ENCODE results near the gene POLE. TPM values are rescaled to one million over a fixed set of nuclear protein-coding genes. Genes with fewer than 3 reads are reported as not detected.

Gene POLE
- total and polyA plus RNA-seq, 2 donors (not counting 1 experiment from before 2014, with no cell fraction given), result 6.2 to 9.6 TPM

DNA sequence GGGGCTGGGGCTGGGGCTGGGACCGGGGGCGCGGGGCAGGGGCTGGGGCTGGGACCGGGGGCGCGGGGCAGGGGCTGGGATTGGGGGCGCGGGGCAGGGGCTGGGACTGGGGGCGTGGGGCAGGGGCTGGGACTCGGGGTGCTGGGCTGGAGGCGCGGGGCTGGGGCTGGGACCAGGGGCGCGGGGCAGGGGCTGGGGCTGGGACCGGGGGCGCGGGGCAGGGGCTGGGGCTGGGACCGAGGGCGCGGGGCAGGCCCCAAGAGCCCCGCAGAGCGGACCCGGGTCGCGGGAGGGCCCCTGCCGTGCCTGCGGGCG, 68.1 kb downstream of the POLE start:
- Histone ChIP-seq H3K4me3 (replicated peaks in 1 of 4; ENCODE audit: control extremely low read depth in 1 of 4, insufficient read depth in 1 of 4, low read depth in 3 of 4, low read length in 4 of 4) (no peak overlapping the region), H2AFZ (ENCODE audit: low read length) (no peak overlapping the region), H3K9ac (ENCODE audit: insufficient read depth, low read length) (no peak overlapping the region), H3K4me1 (ENCODE audit: control insufficient read depth, extremely low read depth, insufficient read depth, low read length) (peaks cover 14% of the 10 kb centered on the region), H3K36me3 (ENCODE audit: control insufficient read depth, insufficient read depth, low read length) (peaks cover 2% of the 10 kb centered on the region), H3K27me3 (ENCODE audit: control insufficient read depth, insufficient read depth, low read length) (peaks cover 36% of the 10 kb centered on the region), H3K79me2 (ENCODE audit: control insufficient read depth, insufficient read depth, low read length) (no peaks in the 10 kb centered on the region), H3K9me3 (ENCODE audit: control insufficient read depth, insufficient read depth, low read depth, low read length) (no peaks in the 10 kb centered on the region), H3K4me2 (ENCODE audit: extremely low read depth, insufficient read depth, low read length) (no peak overlapping the region), H3K27ac (ENCODE audit: insufficient read depth, low read length) (no peak overlapping the region), H4K20me1 (ENCODE audit: control insufficient read depth, extremely low read depth, insufficient read depth, low read length) (no peaks in the 10 kb centered on the region)
- no peak for DNase-seq (ENCODE audit: low read depth in 2 of 2)
- no peak for TF ChIP-seq EZH2 (IDR thresholded peaks at IDR 0.05; ENCODE audit: low read length, missing control alignments)
- TF ChIP-seq CTCF (conservative IDR thresholded peaks at IDR 0.05 in 1 of 2, IDR thresholded peaks at IDR 0.05 in 1 of 2; ENCODE audit: low read depth in 1 of 2, low read length in 2 of 2), result no peak

GRCh38 chr12:132618683-132619043, 68.5 kb downstream of the POLE start, which contains the start of gene P2RX2:
Gene P2RX2 (plus strand): TSS chr12:132618776. CDS start chr12:132618817, 41 bp downstream.
- no peak for DNase-seq (ENCODE audit: low read depth in 2 of 2)
- peaks cover 2% of the 10 kb centered on the region for H3K36me3 ChIP-seq (ENCODE audit: control insufficient read depth, insufficient read depth, low read length)
- H3K27ac ChIP-seq (ENCODE audit: insufficient read depth, low read length), result no peak within 1 kb of the TSS
- H3K4me2 ChIP-seq (ENCODE audit: extremely low read depth, insufficient read depth, low read length), result no peak within 1 kb of the TSS
- peaks cover 14% of the 10 kb centered on the region for H3K4me1 ChIP-seq (ENCODE audit: control insufficient read depth, extremely low read depth, insufficient read depth, low read length)
- no peaks in the 10 kb centered on the region for H3K79me2 ChIP-seq (ENCODE audit: control insufficient read depth, insufficient read depth, low read length)
- no peak within 1 kb of the TSS for H3K9ac ChIP-seq (ENCODE audit: insufficient read depth, low read length)
- H3K9me3 ChIP-seq (ENCODE audit: control insufficient read depth, insufficient read depth, low read depth, low read length), result no peaks in the 10 kb centered on the region
- H2AFZ ChIP-seq (ENCODE audit: low read length), result no peak within 1 kb of the TSS
- H4K20me1 ChIP-seq (ENCODE audit: control insufficient read depth, extremely low read depth, insufficient read depth, low read length), result no peaks in the 10 kb centered on the region
- TF ChIP-seq EZH2 (IDR thresholded peaks at IDR 0.05; ENCODE audit: low read length, missing control alignments), result no peak
- TF ChIP-seq CTCF (conservative IDR thresholded peaks at IDR 0.05 in 1 of 2, IDR thresholded peaks at IDR 0.05 in 1 of 2; ENCODE audit: low read depth in 1 of 2, low read length in 2 of 2), result no peak
- peak within 1 kb of the TSS in 1 of 4 experiments; percentile 6 for H3K4me3 ChIP-seq (replicated peaks in 1 of 4; ENCODE audit: control extremely low read depth in 1 of 4, insufficient read depth in 1 of 4, low read depth in 3 of 4, low read length in 4 of 4)
- peaks cover 36% of the 10 kb centered on the region for H3K27me3 ChIP-seq (ENCODE audit: control insufficient read depth, insufficient read depth, low read length)

DNA sequence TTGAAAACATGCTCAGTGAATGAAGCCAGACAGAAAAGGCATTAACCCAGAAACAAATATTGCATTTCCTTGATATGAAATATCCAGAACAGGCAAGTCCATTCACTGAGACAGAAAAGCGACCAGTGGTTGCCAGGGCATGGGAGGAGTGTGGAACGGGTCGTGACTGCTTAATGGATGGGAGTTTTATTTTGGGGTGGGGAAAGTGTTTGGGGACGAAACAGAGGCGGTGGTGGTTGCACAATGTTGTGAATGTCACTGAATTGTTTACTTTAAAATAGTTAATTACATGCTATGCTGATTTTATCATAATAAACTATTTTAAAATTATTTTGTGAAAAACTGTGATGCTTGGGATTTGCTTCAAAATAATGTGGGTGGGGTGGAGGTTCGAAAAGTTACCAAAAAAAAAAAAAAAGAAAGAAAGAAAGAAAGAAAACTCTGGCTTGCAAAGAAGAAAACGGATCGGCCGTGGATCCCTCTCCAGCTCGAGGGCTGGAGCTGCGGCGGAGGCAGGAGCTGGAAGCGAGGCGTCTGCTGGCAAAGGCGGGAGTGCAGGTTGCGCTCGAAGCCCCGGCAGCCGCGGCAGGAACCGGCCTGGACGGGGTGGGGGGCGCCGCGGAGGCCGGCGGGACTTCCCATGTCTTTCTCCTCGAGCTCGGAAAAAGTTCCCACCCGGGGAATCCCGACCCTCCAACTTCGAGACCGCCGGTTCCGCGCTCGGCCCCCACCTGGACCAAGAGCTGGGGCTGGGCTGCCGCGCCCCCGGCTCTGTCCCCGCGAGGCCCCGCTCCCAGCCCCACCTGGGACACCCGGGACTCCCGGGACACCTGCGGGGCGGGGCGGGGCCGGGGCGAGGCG, 69.1 kb downstream of the POLE start:
- no peaks in the 10 kb centered on the region for H3K79me2 ChIP-seq (ENCODE audit: control insufficient read depth, insufficient read depth, low read length)
- DNase-seq (ENCODE audit: low read depth in 2 of 2), result no peak
- TF ChIP-seq CTCF (conservative IDR thresholded peaks at IDR 0.05 in 1 of 2, IDR thresholded peaks at IDR 0.05 in 1 of 2; ENCODE audit: low read depth in 1 of 2, low read length in 2 of 2), result no peak
- TF ChIP-seq EZH2 (IDR thresholded peaks at IDR 0.05; ENCODE audit: low read length, missing control alignments), result peak; percentile 89

More for the DNA sequence above, 69.1 kb downstream of the POLE start:
- Histone ChIP-seq H3K4me3 (replicated peaks in 1 of 4; ENCODE audit: control extremely low read depth in 1 of 4, insufficient read depth in 1 of 4, low read depth in 3 of 4, low read length in 4 of 4) (peak overlapping the region in 1 of 4 experiments; percentile 6), H3K27me3 (ENCODE audit: control insufficient read depth, insufficient read depth, low read length) (peaks cover 36% of the 10 kb centered on the region), H3K9ac (ENCODE audit: insufficient read depth, low read length) (no peak overlapping the region), H3K4me1 (ENCODE audit: control insufficient read depth, extremely low read depth, insufficient read depth, low read length) (peaks cover 10% of the 10 kb centered on the region), H3K27ac (ENCODE audit: insufficient read depth, low read length) (no peak overlapping the region), H3K4me2 (ENCODE audit: extremely low read depth, insufficient read depth, low read length) (no peak overlapping the region), H4K20me1 (ENCODE audit: control insufficient read depth, extremely low read depth, insufficient read depth, low read length) (no peaks in the 10 kb centered on the region), H2AFZ (ENCODE audit: low read length) (no peak overlapping the region), H3K36me3 (ENCODE audit: control insufficient read depth, insufficient read depth, low read length) (no peaks in the 10 kb centered on the region), H3K9me3 (ENCODE audit: control insufficient read depth, insufficient read depth, low read depth, low read length) (no peaks in the 10 kb centered on the region)

Data from fibroblast of lung (primary cell).